HK-2 (cell line): ENCODE measurements around the gene SLC35F6.
"Not testable (repeated sequence)": the region's sequence is repeated elsewhere in the genome, so short reads cannot be mapped to it uniquely, and the experiment has no call there.

Experiments used
- DNase-seq: peaks from one replicate; pipeline ENCODE4 v3.0.0-alpha.2; 2018; ENCODE audit not compliant: unreplicated experiment

Gene SLC35F6

GRCh38 chr2:26756337-26756736 lies 7.7 kb upstream of the SLC35F6 start:
- no peak for DNase-seq

GRCh38 chr2:26757873-26758789 lies 6.0 kb upstream of the SLC35F6 start:
- DNase-seq, result peak; percentile 79

DNA sequence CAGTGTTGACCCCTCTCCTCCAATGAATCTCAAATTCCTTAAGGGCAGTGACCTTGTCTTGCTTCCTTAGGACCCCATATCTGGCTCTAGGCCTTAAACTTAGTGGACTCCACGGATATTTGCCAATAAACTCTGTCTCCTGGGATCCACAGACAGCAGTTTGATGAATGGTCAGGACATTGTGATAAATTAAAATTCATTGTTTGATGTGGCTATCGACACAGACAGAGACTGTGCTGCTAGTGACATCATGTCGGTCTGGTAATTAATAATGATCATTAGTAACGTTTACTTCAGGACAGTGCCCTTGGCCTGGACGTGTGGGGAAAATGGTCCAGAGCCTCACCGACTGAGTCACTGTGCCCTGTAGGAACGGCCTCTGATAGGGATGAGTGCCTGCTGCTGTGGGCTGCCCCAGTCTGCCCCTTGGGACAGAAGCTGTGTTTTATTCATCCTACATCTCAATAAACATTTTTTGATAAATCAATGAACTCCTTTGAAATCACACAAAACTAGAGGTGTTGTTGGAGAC lies 5.2 kb upstream of the SLC35F6 start:
- peak; percentile 64 for DNase-seq

- no peak for DNase-seq
These were observed 4.2 kb upstream of the SLC35F6 start for GRCh38 chr2:26759845-26760244.

GRCh38 chr2:26760991-26761390 lies 3.1 kb upstream of the SLC35F6 start:
- DNase-seq, result not testable (repeated sequence)

GRCh38 chr2:26763019-26763418 lies 1.1 kb upstream of the SLC35F6 start:
- DNase-seq, result no peak

GRCh38 chr2:26764906-26765305 lies 822 bp downstream of the SLC35F6 start:
- no peak for DNase-seq

DNA sequence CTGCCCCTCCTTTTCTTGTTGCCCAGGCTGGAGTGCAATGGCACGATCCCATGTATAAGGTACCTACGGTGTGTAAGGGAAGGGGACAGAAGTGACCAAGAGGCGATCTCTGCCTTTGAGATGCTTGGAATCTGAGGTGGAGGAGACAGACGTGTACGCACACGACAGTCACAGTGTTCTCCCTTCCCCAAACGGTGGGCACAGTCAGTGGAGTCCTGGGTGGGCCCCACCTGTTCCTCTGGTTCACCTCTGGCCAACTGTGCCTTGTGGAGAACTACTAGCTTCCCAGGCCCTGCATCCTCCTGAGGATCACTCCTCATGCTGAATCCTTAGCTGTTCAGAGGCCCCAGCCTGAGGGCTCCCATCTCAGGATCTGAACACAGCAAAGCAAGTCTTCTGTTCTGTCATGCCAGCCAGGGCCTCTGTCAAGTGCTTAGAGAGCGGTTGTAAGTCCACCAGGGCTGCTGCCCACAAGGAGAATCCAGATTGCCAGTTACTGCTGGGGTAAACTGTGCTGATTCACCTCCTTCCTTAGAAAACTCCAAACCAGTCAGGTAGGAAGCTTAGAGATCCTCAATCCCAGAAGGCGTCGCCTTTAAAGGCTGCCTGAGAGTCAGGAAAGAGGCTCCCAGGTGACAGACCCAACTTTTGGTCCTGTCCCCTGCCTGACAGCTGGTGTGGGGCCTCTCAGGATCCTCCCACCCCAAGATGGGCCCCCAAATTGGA lies 1.6 kb downstream of the SLC35F6 start:
- DNase-seq, result no peak

GRCh38 chr2:26767129-26767528 lies 3.0 kb downstream of the SLC35F6 start:
- no peak for DNase-seq

DNA sequence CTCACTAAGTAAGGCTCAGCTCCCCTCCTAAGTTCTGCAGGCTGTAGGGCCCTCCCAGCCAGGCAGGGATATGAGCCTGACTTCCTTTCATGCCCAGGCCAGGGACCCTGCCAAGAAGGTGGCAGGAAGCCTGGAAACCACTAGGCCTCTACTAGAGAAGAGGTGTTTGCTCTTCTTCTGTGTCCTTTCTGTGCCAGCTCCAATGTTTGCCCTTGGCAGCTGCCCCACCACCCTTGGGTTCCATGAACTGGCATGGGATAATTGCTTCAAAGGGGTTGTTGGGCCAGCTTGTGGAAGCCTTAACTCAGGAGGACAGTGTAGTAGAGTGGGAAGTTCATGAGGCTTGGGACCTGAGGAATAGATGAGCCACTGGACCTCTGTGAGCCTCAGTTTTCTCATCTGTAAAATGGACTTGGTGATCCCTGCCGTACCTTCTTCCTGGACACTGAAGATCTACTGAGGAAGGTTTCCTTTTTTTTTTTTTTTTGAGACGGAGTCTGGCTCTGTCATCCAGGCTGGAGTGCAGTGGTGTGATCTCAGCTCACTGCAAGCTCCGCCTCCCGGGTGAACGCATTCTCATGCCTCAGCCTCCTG lies 3.9 kb downstream of the SLC35F6 start:
- no peak for DNase-seq

DNA sequence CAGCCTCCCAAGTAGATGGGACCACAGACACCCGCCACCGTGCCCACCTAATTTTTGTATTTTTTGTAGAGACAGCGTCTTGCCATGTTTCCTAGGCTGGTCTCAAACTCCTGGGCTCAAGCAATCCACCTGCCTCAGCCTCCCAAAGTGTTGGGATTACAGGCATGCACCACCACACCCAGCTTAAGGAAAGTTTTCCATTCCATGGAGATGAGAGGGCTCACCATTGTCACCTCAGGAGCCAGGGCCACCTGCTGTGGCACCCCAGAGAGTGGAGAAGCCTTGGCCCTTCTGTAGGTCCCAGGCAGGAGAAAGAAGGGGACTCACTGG lies 4.6 kb downstream of the SLC35F6 start:
- DNase-seq, result no peak

GRCh38 chr2:26769089-26769761 lies 5.1 kb downstream of the SLC35F6 start:
- DNase-seq, result peak; percentile 81

GRCh38 chr2:26770986-26771586 lies 7.0 kb downstream of the SLC35F6 start:
- DNase-seq, result no peak

DNA sequence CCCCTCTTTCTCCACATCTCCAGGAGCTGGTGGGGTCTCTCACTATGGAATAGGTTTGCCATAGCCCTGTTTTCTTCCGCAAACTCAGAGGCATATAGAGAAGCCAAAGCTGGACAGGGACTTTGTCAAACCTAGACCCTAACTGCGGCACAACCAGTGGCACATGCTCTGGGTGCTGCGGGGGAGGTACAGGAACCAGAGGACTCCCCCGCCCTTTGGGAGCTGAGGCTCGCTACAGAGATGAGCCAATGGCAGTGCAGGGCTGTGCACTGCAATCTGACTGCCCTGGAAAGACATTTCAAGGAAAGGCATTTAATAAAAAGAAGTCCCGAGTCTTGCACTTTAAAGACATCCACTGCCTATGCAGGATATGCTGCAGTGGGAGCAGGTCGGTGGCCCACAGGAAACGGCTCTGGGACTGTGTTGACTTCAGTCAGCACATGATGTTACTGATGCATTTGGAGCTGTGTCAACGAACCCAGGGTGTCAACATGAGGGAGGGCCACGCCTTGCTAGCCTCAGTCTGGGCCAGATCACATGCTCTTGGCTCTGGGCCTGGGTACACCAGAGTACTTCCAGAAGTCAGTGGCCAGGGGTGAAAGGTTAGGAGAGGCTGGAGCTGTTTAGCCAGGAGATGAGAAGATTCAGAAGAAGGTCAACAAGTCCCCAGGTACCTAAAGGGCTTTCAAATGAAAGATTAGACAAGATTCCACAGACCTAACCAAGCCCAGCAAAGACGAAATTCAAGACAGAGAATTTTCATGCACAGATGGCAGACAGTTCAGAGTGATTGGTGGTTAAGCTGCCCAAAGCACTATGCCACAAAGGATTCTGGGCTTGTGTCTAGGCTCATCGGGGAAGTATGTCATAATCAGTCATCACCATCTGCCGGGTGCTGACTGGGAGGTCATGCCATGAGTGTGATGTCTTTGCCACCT lies 8.2 kb downstream of the SLC35F6 start:
- no peak for DNase-seq

GRCh38 chr2:26776195-26776800 lies 12.2 kb downstream of the SLC35F6 start:
- no peak for DNase-seq

GRCh38 chr2:26778098-26778497 lies 14.0 kb downstream of the SLC35F6 start:
- DNase-seq, result no peak

DNA sequence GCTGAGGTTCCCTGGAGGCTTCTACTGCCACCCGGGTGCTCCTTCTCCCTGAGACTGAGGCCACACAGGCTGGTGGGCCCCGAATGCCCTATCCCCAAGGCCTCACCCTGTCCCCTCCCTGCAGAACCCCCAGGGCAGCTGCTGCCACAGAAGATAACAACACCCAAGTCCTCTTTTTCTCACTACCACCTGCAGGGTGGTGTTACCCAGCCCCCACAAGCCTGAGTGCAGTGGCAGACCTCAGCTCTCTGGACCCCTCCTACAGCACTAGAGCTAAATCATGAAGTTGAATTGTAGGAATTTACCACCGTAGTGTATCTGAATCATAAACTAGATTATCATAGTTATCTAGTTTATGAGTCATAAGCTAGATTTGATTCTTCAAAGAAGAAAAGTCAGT lies 14.4 kb downstream of the SLC35F6 start:
- no peak for DNase-seq

DNA sequence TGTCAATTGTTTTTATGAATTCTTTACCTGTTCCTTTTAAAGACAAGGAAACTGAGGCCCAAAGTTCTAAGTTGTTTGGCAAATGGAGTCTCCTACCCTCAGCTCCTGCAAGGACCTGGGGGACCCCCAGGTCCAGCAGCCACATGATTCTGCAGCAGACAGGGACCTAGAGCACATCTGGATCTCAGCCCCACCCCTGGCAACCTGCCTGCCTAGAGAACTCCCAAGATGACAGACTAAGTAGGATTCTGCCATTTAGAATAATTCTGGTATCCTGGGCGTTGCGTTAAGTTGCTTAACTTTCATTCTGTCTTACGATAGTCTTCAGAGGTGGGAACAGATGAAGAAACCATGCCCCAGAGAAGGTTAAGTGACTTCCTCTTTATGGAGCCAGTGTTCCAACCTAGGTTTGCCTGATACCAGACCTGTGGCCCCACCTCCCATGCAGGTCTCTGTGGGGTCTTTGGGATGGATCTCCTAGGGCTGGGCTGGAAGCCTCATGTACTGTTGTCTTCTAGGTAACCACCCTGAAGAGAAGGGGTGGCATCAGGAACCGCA lies 16.2 kb downstream of the SLC35F6 start:
- no peak for DNase-seq

DNA sequence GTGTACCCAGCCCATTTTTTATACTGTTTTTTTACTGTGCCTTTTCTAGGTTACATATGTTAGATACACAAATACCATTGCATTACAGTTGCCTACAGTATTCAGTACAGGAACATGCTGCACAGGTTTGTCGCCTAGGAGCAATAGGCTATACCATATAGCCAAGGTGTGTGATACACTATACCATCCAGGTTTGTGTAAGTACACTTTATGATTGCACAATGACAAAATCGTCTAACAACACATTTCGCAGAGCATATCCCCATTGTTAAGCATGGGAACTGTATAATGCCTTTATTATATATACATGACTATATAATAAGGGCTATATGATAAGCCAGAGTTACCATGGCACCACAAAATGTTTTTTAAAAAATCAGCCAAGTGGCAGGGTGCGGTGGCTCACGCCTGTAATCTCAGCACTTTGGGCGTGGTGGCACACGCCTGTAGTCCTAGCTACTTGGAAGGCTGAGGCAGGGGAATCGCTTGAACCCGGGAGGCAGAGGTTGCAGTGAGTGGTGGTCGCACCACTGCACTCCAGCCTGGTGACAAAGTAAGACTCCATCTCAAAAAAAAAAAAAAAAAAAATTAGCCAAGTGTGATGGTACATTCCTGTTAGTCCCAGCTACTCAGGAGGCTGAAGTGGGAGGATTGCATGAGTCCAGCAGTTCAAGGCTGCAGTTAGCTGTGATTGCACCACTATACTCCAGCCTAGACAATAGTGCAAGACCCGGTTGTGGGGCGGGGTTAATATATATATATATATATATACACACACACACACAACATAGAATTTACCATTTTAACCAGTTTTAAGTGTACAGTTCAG lies 19.0 kb downstream of the SLC35F6 start:
- no peak for DNase-seq
